Kidney glomerular epithelial cell (primary cell): ENCODE data around the gene OLFML1.

Experiments used
- DNase-seq: peaks from one replicate; lab custom pipeline; 2025; lab: John Stamatoyannopoulos, UW

The OLFML1 gene

DNA sequence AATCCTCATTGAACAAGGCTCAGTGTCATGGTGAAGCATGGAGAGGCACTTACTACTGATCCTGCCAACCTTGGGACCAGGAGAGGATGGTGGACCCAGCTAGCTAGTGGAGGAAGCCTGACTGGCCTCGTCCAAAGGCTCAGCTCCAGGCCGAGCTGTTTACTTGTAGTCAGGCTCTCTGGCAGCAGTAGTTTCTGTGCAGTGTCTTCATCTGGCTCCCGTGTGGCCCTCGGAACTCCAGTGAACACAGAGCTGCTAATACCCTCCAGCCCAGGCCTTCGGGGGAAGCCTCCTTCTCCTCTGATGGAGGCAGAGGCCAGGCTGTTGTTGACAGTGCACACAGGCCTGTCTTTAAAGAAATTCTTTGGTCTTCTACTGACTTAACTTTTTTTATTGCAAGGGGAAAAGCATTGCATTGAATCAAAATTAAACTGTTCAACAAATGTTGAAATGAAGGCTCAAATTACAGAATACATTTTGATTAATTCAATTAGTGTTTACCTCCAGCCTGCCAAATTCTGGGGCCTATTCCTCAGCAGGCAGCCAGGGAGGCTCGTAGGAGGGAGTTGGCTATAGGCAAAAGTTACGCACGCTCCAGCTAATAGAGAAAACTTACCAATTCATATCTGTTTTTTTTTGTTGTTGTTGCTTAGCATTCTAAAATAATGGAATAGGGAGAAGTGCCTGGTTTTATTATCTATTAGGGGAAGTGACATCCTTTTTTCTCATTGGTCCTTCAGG is 47.3 kb downstream of the OLFML1 start:
- no peak for DNase-seq

DNA sequence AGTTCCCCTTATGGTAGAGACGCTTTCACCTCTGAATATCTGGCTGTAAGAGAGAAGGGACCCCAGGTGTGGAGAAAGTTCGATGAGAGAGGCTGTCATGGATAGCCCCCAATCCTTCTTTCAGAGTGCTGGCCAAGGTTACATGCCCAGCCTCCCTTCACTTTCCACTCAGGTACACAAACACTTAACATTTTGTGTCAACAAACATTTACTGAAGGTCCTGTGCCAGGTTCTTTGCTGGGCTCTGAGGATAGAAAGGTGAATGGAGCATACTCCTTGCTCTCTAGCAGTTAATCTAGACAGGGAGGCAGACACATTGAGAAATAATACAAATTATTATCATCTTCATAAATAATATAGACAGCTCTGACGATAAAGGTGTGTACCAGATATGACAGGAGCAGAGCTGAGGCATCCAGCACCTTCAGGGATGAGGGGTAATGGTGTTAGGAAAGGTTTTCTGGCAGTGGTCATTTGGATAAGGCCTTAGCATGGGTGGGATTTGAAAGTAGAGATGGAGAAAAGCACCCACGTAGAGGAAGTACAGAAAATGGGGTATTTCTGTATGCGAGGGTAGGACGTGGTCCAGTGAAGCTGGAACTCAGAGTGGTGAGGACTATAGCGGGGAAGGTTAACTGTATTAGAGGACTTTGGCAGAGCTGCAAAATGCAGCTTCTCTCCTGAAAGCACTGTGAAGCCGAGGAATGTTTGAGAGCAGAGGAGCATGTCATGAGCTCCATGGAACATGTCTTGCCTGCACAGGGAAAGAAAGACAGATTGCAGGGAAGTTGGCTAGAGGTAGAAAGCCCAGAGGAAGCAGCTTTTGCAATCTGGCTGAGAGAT is 48.1 kb downstream of the OLFML1 start:
- no peak for DNase-seq

DNA sequence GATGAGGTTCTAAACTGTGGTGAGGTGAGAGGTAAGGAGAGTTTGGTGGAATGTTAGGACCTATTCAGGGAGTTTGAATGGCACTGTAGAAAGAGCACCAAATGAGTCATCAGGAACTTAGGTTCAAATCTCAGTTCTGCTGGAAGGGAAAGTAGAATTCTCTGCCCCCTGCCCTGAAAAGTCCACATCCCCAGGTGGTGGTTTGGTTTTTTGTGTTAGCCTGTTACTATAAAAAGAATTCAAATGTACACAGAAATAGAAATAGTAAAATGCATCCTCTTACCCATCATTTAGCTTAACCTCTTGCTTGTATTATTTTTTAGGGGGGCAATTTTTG is 48.7 kb downstream of the OLFML1 start:
- no peak for DNase-seq

DNA sequence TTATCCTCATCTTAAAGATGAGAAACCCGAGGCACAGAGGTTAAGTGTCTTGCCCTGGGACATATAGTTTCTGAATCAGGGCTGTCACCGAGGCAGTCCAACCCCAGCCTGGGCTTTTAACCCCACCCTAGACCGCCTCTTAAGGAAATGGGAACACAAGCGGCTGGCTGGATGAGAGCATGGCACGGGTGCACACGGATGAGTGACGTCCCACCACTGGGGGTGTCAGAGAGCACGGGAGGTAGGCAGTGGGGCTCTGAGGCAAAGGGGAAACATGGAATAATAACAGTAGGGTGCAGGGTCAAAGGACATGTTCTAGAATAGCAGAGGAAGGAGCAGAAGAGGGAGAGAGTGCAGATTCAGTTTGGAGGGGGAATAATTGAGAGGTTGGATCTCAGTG is 50.8 kb downstream of the OLFML1 start:
- DNase-seq, result no peak

DNA sequence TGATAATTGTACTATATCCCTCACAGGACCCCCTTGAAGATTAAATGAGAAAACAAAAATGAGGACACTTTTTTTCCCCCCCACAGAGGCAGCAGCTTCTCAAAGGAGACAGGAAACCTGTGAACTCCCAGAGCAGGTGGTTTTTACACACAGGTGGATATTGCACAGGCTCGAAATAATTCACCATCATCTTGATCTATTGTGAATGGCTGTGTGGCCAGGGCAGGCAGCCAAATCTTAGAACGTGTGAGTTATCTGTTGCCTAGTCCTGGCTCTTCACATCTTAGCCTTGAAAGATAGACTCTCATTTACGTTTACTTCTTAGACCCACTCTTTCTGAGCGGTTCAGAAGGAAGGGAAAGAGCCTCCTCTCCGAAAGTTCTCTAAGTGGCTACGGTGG is 52.0 kb downstream of the OLFML1 start:
- DNase-seq, result no peak

DNA sequence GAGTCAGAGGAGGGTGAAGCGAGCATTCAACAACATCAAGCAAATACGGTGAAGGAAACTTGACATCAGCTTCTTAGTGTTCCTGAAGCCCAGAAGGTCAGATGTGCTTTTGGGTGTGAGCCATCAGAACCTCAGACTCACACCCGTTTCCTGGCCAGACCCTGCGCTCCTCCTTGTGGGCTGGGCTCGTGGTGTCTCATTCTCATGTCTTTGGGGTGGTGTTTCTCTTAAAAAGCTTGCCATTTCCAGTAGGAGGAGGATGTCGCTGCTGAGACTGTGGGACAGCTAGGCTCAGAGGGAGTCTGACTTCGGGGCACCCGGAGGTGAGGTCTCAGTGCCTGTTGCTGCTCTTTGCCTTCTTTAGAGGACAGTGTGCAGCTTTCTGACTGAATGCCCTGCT is 52.7 kb downstream of the OLFML1 start:
- no peak for DNase-seq

DNA sequence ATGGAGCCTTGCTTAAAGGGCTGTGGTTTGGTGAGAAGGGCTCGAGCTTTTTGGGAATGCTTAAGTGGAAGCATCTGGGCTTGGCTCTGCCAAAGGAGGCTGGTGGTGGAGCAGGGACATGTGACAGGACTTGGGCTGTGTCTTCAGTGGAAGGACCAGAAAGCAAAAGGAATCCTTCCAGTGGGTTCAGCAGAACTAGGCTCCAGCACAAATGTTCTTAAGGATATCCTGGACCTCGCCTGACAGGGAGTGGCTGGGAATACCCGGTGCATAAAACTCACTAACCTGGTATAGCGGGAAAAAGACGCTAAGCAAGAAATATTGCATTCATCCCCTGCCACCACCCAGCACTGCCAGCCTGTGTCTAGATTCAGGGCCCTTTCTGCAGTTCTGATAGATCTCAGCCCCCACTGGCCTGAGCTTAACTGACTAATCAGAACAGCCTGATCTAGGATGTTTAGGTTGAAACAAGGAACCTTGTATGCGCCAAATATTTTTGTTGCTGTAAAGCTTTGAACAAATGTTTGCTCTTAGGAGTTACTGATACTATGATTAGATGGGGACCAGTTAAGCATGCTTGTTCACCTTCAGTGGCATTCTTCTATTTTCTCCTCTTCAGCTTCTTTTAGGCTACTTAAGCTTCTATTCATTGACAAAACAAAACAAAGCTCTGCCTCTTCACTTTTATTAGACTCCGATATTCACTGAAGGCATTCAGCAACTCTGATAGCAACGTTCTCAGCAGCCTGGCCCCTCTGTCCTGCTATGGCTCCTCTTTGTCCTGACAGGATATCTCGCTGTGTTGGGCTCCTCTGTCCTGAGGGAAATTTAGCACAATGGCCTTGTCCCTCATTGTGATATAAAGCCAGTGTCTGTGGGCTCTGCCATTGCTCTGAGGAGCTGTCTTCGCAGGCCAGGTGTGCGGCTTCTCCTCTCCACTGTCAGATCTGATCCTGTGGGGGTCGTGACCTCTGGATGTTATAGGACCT is 53.5 kb downstream of the OLFML1 start:
- DNase-seq, result no peak

DNA sequence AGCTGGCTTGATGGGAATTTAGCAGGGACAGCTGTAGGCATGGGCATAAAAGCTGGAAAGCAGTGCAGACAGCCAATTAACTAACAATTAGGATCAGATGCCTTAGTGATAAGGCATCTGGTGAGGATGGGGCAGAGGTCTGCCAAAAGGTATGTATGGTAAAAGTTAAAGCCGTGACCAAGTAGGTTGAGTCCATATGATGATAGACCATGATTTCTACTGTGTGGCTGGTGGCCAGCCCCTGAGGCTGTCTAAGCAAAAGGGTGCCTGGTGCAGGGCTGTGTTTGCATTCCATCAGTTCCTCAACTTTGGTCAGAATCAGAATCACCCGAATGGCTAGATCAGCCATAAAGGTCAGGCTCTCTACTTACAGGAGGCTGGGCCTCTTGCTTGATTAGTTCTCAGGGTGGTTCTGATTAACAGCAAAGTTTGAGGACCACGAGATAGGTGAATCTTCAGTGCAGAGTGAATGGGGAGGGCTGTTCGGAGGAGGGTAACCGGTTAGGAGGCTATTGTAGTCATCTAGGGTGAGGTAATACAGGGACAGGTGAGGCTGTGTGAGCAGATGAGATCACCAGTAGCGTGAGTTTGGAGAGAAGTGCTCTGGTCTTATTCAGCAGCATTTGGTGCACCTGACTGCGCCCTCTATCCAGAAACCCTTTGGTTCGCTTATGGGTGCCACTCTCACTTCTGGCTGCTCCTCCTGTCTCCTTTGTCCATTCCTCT is 55.7 kb downstream of the OLFML1 start:
- DNase-seq, result no peak

DNA sequence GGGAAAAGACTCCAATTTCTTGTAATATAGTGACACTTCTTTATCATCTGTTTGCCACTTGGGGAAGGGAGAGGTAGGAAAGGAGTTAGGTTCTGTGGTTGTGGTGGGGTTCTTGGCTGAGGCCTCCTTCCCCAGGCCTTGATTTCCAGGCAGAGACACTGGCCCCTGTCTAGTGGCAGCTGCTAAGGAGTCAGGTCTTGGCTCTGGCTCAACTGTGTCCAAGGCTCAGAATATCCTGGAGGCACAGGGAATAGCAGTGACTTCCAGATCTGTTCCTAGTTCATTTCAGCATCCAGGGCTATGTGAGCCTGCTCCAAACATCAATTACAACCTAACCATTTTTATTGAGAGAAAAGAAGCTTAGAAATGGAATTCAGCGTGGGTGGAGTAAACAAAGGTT is 58.0 kb downstream of the OLFML1 start:
- DNase-seq, result no peak

DNA sequence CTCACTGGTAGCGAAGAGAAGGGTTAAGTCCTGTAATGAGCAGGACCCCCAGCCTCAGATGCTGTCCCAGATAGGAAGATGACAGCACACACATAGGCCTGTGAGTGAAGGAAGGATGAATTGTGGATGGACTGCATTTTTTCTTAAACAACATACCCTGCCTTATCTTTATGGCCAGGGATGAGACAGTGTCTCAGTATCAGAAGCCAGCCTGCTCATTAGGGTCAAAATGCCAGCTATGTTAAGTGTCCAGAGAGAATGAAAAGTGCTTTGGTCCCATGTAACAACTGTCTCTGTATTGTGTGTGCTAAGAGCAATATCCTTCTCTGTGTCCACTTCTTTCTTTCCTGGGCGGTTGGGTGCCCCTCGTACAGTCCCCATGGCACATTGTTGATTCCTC is 58.7 kb downstream of the OLFML1 start:
- DNase-seq, result no peak

DNA sequence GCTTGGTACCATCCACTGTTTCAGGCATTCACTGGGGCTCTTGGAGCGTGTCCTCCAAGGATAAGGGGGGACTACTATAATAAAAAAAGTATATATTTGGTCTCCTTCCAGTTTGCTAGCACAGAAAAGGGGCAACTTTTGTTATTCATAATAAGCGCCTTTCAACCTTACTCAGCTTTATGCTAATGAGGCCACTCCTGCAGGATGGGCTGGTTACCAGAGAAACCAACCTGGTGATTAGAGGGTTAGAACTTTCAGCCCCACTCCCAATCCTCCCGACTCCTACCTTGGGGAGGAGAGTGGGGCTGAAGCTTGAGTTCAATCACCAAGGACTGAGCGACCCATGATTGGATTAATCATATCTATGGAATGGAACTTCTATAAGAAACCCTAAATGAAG is 60.3 kb downstream of the OLFML1 start:
- DNase-seq, result no peak

DNA sequence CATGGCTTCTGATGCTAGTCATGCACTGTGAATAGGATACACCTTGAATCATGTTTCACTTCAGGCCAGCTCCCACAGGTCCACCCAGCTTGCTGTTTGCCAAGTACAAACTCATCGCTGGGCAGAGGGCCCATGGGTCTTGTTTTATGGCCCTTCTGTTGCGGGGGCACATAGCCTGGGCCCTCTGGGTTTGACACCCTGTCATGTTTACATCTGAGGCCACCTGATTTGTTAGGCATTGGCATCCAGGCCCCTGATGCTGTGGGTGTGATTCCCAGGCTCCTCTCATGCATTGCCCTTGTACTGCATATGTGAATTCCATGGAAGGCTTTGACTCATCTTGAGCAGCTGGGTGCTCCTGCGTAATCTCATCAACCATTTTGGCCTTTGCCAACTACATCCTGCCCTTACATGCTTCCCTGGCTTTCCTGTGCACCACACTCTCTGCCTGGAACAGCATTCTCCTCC is 61.1 kb downstream of the OLFML1 start:
- DNase-seq, result no peak

DNA sequence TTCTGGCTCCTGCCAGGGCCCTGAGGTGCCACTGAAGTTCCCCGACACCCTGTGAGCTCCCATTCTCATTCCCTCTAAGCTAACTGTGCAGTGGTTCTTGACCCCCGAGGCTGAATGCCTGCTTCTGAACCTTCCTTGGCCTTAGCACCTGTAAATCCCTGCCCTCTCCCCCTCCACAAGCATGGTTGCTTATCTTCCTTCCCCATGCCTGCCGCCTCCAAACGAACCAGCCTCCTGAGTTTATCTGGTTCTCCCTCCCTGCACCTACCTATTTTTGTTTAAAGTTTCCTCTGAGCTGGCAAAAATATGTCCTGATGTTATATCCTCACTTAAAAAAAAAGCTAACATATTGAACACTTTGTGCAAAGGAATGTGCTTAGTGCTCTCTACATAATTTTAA is 62.4 kb downstream of the OLFML1 start:
- DNase-seq, result no peak

DNA sequence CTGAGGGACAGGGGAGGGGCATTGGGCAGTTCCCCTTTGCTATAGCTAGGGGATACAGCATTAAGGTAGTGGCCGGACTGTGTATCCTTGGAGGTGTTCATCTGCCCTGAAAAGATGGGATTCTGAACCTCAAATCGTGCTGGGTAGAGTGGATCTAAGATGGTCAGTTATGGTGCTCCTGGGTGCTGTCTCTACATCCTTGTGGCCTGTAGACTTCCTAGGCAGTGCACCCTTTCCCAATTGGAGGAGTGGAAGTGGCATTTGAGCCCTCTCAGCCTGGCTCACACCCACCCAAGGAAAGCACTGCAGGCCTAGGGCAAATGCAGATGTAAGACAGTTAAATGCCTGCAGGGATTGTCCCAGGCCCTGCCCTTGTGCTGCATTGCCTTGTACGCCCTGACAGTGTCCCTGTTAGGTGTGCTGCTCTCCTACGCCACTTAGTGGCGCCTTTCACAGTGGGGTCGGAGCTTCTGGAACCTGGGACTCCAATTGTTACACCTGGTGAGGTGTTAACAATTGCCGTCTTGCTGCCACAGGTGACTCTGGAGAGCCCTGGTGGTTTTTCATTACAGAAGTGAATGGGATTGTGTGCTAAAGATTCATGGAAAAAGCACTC is 63.5 kb downstream of the OLFML1 start:
- no peak for DNase-seq

DNA sequence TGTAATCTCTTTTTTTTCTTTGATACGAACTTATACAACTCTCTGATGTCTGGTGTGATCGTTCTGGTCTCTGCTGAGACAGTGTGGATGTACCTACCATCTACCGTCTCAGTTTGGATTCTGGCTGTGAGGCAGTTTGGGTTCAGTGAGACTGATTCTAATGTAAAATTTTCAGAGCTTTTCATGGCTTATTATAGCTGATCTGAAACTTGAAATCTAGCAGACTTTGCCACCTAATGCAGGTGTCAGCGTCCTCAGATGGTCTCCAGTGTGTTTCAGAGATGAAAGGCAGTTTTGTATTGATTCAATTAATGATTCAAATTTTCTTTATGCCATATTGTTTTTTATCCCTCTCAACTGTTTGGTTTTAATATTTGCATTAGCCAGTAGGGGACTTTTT is 64.4 kb downstream of the OLFML1 start:
- DNase-seq, result no peak

DNA sequence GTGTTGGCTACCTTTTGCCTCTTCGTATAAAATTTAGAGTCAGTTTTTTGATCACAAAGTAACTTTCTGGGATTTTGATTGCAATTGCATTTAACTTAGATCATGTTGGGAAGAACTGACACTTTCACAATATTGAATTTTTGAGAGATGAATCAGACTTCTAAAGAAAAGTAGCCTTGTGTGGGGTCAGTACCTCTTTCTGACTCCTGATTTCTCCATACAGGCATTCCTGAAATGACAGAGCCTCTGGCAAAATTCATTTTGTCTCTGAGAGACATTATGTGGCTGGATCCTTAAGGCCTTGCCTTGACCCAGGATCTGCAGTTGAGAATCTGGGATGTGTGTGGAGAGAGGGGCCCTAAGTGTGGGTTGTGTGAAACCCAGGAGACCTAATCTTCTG is 66.3 kb downstream of the OLFML1 start:
- peak; percentile 52 for DNase-seq

DNA sequence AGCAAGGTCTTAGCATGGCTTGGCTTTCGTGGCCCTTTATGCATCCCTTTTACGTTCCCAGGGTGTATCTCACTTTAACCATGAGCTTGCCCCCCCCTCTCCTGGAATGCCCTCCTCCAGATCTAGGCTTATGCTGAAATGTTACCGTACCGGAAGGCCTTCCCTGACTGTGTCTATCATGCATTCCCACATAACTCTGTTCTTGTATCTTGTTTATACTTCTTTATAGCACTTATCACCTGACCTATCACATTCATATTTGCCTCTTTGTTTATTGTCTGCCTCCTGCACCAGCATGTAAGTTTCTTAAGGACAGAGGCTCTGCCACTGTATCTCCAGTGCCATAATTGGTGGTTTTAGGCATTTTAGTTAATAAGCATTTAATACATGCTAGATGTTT is 67.4 kb downstream of the OLFML1 start:
- DNase-seq, result no peak

DNA sequence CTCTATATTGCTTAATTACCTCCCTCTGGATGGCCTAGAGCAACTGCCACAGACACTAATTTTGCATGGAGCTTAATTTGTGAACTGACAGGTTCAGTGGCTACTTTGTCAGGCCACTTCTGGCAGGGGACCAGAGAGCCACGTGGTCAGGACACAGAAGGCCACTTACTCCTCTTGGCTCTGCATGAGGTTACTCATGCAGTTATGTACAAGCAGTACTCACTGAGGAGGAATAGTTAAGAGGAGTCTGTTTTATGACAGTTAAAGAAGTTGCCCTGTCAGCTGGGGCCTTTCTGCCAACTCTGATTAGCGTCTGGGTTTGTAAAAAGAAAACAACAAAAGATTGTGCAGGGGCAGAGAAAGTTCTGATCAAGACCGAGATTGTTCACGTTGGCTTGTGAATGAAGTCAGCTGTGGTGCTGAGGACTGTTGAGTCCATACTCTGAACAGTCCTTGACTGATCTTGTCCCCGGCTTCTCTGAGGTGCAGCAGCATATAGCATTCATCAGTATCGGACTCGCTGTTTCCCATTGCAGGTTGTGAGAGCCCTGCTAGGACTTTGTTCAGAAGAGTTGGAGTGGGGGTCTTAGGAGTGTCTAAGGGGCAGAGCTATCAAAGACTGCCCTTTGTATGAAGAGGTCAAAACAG is 69.9 kb downstream of the OLFML1 start:
- no peak for DNase-seq

DNA sequence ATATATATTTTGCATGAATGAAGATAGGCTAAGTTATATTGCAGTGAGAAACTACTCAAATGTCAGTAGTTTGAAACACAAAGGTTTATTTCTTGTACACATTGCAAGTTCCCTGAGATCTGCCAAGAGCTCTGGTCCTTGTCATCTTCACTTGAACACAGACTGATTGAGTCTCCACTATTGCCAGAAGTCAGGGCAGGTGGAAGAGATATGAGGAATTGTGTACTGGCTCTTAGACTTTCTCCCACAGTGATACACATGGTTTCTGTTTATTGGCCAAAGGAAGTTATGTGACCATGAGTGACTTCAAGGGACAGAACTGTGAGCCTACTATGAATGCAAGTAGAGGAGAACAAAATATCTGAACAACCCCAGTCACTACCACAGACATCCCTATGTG is 72.7 kb downstream of the OLFML1 start:
- DNase-seq, result no peak

DNA sequence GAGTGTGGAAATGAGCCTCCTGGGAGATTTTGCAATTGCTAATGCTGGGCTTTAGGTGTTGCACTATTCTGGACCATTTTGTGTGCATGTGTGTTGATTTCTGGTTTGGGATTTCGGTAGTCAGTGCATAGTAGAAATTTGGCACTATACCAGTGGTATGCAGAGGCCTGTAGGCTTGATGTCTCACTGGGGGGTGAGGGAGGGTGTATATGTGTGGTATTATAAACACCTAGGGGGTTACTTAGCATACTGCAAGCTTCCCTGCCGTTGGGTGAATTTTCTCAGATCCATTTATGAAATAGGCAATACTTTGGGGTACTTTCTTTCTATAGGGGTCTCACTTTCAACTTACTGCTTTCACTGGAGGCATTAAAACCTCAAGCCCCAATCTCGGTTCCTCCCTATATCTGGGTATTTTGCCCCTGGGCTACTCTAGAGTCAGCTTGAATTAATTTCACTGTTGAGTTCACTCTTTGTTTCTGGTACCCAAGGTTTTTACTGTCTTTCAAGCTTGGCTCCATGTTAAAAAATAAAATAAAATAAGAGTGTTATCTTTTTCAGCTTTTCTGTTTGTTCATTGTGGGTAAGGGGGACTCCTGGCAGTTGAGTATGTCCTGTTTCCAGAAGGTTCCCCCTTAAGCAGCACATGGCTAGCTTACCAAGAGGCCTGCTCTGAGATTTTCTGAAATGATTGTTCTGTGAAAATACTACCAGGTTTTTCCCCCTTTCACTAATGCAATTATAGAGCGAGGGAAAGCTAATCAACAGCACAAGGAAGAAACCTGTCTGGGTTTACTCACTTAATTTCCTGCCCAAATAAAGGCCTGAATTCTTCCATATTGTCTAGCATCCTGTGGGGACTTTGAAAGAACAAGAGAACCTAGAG is 74.3 kb downstream of the OLFML1 start:
- DNase-seq, result no peak
